A673 (cell line): Measurements from ENCODE around the gene TEKTIP1.

Experiments used
- CTCF ChIP-seq: fragments of 300-800, 200-600 bp; sonication (generic); conservative IDR thresholded peaks from 2 replicates; pipeline ENCODE4 v1.5.1; 2017; ENCODE audit warnings: low read depth, mild to moderate bottlenecking, antibody characterized with exemption, low read length, moderate library complexity, mixed read lengths
- EZH2 ChIP-seq: fragments of 200-600 bp; sonication (generic); IDR thresholded peaks from 2 replicates; pipeline ENCODE4 v1.6.1; 2017; ENCODE audit warnings: borderline replicate concordance, low read depth, mild to moderate bottlenecking, mixed read lengths, antibody characterized with exemption, low read length; ENCODE audit not compliant: poor library complexity, severe bottlenecking

- TF ChIP-seq CTCF (no peak), EZH2 (no peak)
These were observed 27.3 kb upstream of the TEKTIP1 start for GRCh38 chr19:3511506-3512251.
